Keratinocyte (primary cell): ENCODE data around the gene SLC2A9.

Source experiments
- CTCF ChIP-seq, 3 experiments: IDR thresholded peaks in 1 of 3; conservative IDR thresholded peaks in 1 of 3; optimal IDR thresholded peaks in 1 of 3; 2 replicates in 2 of 3; 3 replicates in 1 of 3; pipeline versions ENCODE3 to v1.5.1; 2011; ENCODE audit warnings: low read length in 3 of 3, mild to moderate bottlenecking in 3 of 3, moderate library complexity in 2 of 3, control low read depth in 1 of 3, inconsistent platforms in 1 of 3; ENCODE audit not compliant: insufficient read depth in 2 of 3; ENCODE audit errors: extremely low read depth in 1 of 3
- EZH2 ChIP-seq: IDR thresholded peaks from one replicate; pipeline ENCODE4 v1.6.1; 2012; ENCODE audit warnings: inconsistent platforms, mild to moderate bottlenecking, low read length, moderate library complexity

- TF ChIP-seq CTCF (optimal IDR thresholded peaks at IDR 0.05 in 1 of 3, IDR thresholded peaks at IDR 0.05 in 1 of 3, conservative IDR thresholded peaks at IDR 0.05 in 1 of 3; ENCODE audit: extremely low read depth in 1 of 3, insufficient read depth in 2 of 3, low read length in 3 of 3) (no peak), EZH2 (no peak)
Observed at GRCh38 chr4:9988363-9988749, 32.9 kb downstream of the SLC2A9 start.
